HCT116 (cell line): Measurements from ENCODE around the gene PSMC5. TPM values are rescaled to one million over a fixed set of nuclear protein-coding genes. Genes with fewer than 3 reads are reported as not detected.

Experiments used
- ATAC-seq: fragments of 200-7000 bp; cut with Tn5 transposase; 2 replicates; pipeline ENCODE4 v1.9.1; 2020; ENCODE audit warnings: mild to moderate bottlenecking, moderate library complexity
- BruUV-seq: library from RNA; stranded (reverse); fragments of 400-500 nt; replicated peaks from 2 replicates; lab custom pipeline; 2021; lab: Mats Ljungman, UMichigan
- CTCF ChIA-PET: fragments of 300-600 bp; sonication (Branson Sonifier 250); formaldehyde crosslinking; loops from one replicate; lab custom pipeline; 2021; ENCODE audit warnings: antibody characterized with exemption; lab: Charles Lee
- POLR2A ChIA-PET: fragments of 300-600, 350-600 bp; sonication (Branson Sonifier 250); formaldehyde crosslinking; loops from one replicate; lab custom pipeline; 2021; ENCODE audit warnings: antibody characterized with exemption; lab: Charles Lee
- RAD21 ChIA-PET, 2 experiments: fragments of 300-600 bp; sonication (Branson Sonifier 250); formaldehyde crosslinking; loops; one replicate each; lab custom pipeline; 2023; ENCODE audit warnings: low total read pairs in 2 of 2; ENCODE audit not compliant: uncharacterized antibody in 2 of 2, unreplicated experiment in 2 of 2, low non-redundant PET in 1 of 2; lab: Charles Lee
- DNase-seq: peaks from one replicate; pipeline ENCODE4 v3.0.0-alpha.2; 2010; ENCODE audit warnings: low read depth, low spot score
- H2AFZ ChIP-seq: fragments of 200-600 bp; shearing (Covaris generic), sonication (generic); 2 replicates; pipeline ENCODE4 v1.6.1; 2017; ENCODE audit warnings: low read depth, mixed run types, mixed read lengths, antibody characterized with exemption, low read length; ENCODE audit not compliant: poor library complexity, severe bottlenecking
- H3K27ac ChIP-seq: 2 replicates; pipeline ENCODE4 v1.5.1; 2012; ENCODE audit warnings: low read depth, low read length
- H3K27me3 ChIP-seq: fragments of 200-600 bp; sonication (generic); 2 replicates; pipeline ENCODE4 v1.6.1; 2016; ENCODE audit warnings: mixed run types, low read length, mixed read lengths; ENCODE audit not compliant: insufficient read depth
- H3K36me3 ChIP-seq, 2 experiments: fragments of 200-500 bp in 1 of 2; fragments of 200-600 bp in 1 of 2; sonication (Bioruptor generic) in 1 of 2; sonication (generic) in 1 of 2; 2 replicates each; pipeline versions ENCODE4 v1.5.1 to v1.6.1; 2014 to 2016; ENCODE audit warnings: low read length in 2 of 2, inconsistent platforms in 1 of 2, mixed read lengths in 1 of 2, mixed run types in 1 of 2; ENCODE audit not compliant: insufficient read depth in 2 of 2, control insufficient read depth in 1 of 2
- H3K4me1 ChIP-seq, 2 experiments: fragments of 200-600 bp in 1 of 2; sonication (generic) in 1 of 2; 2 replicates each; pipeline versions ENCODE4 v1.5.1 to v1.6.1; 2012 to 2017; ENCODE audit warnings: low read length in 2 of 2, inconsistent platforms in 1 of 2, mild to moderate bottlenecking in 1 of 2, mixed read lengths in 1 of 2, mixed run types in 1 of 2, moderate library complexity in 1 of 2; ENCODE audit not compliant: insufficient read depth in 2 of 2, control insufficient read depth in 1 of 2
- H3K4me2 ChIP-seq: fragments of 200-600 bp; sonication (generic); 2 replicates; pipeline ENCODE4 v1.6.1; 2017; ENCODE audit warnings: mixed run types, low read length, mixed read lengths
- H3K4me3 ChIP-seq, 2 experiments: fragments of 200-600 bp in 1 of 2; sonication (generic) in 1 of 2; replicated peaks in 1 of 2; 2 replicates each; pipeline ENCODE4 v1.5.1; 2011 to 2016; ENCODE audit warnings: low read length in 2 of 2, control low read depth in 1 of 2, low read depth in 1 of 2, mild to moderate bottlenecking in 1 of 2, mixed read lengths in 1 of 2, mixed run types in 1 of 2
- H3K79me2 ChIP-seq: fragments of 200-600 bp; sonication (generic); 2 replicates; pipeline ENCODE4 v1.6.1; 2017; ENCODE audit warnings: mild to moderate bottlenecking, mixed run types, low read length, moderate library complexity, mixed read lengths; ENCODE audit not compliant: insufficient read depth
- H3K9ac ChIP-seq: fragments of 200-600 bp; sonication (generic); 2 replicates; pipeline ENCODE4 v1.6.1; 2016; ENCODE audit warnings: low read length, mixed read lengths
- H3K9me2 ChIP-seq: fragments of 200-600 bp; sonication (generic), shearing (Covaris generic); 2 replicates; pipeline ENCODE4 v1.6.1; 2017; ENCODE audit warnings: mixed run types, mild to moderate bottlenecking, moderate library complexity; ENCODE audit not compliant: insufficient read depth
- H3K9me3 ChIP-seq, 2 experiments: fragments of 200-500 bp in 1 of 2; fragments of 200-600 bp in 1 of 2; sonication (Bioruptor generic) in 1 of 2; sonication (generic) in 1 of 2; 2 replicates each; pipeline ENCODE4 v1.6.1; 2014 to 2017; ENCODE audit warnings: low read length in 2 of 2, mixed read lengths in 2 of 2, inconsistent platforms in 1 of 2, low read depth in 1 of 2, mild to moderate bottlenecking in 1 of 2, mixed run types in 1 of 2, moderate library complexity in 1 of 2; ENCODE audit not compliant: control insufficient read depth in 1 of 2, insufficient read depth in 1 of 2
- H4K20me1 ChIP-seq: fragments of 200-600 bp; sonication (generic), shearing (Covaris generic); 2 replicates; pipeline ENCODE4 v1.6.1; 2017; ENCODE audit warnings: mixed run types, mild to moderate bottlenecking, moderate library complexity; ENCODE audit not compliant: insufficient read depth
- ATF3 ChIP-seq: IDR thresholded peaks from 2 replicates; pipeline ENCODE4 v1.6.1; 2012
- CBX3 ChIP-seq: IDR thresholded peaks from 2 replicates; pipeline ENCODE4 v1.6.1; 2012; ENCODE audit warnings: low read depth
- CTCF ChIP-seq, 3 experiments: fragments of 200-600 bp in 1 of 3; sonication (generic) in 1 of 3; IDR thresholded peaks in 2 of 3; conservative IDR thresholded peaks in 1 of 3; 2 replicates each; pipeline ENCODE4 v1.5.1; 2012 to 2017; ENCODE audit warnings: low read depth in 2 of 3, low read length in 2 of 3, antibody characterized with exemption in 1 of 3, borderline replicate concordance in 1 of 3, control low read depth in 1 of 3, mild to moderate bottlenecking in 1 of 3, mixed read lengths in 1 of 3, mixed run types in 1 of 3, moderate library complexity in 1 of 3; ENCODE audit not compliant: insufficient read depth in 1 of 3
- EGR1 ChIP-seq: IDR thresholded peaks from 2 replicates; pipeline ENCODE4 v1.6.1; 2012; ENCODE audit warnings: low read depth
- EZH2 ChIP-seq: fragments of 200-600 bp; sonication (generic); IDR thresholded peaks from 2 replicates; pipeline ENCODE4 v1.6.1; 2017; ENCODE audit warnings: antibody characterized with exemption, mixed run types
- JUND ChIP-seq: IDR thresholded peaks from 2 replicates; pipeline ENCODE4 v1.6.1; 2012
- REST ChIP-seq: IDR thresholded peaks from 2 replicates; pipeline ENCODE4 v1.6.1; 2012; ENCODE audit warnings: low read depth
- SP1 ChIP-seq: IDR thresholded peaks from 2 replicates; pipeline ENCODE4 v1.6.1; 2012; ENCODE audit warnings: low read depth
- SRF ChIP-seq: IDR thresholded peaks from 2 replicates; pipeline ENCODE4 v1.6.1; 2012; ENCODE audit warnings: low read depth
- TCF7L2 ChIP-seq: IDR thresholded peaks from 2 replicates; pipeline ENCODE4 v1.7.0; 2011; ENCODE audit warnings: borderline replicate concordance, inconsistent platforms; ENCODE audit not compliant: insufficient read depth, insufficient read length; ENCODE audit errors: extremely low read depth
- YY1 ChIP-seq: IDR thresholded peaks from 2 replicates; pipeline ENCODE4 v1.6.1; 2011; ENCODE audit warnings: low read length, low read depth, moderate library complexity, mild to moderate bottlenecking; ENCODE audit not compliant: insufficient replicate concordance; ENCODE audit errors: extremely low read depth
- ZNF274 ChIP-seq: fragments of 200-500 bp; sonication (Bioruptor generic); IDR thresholded peaks from 2 replicates; pipeline ENCODE4 v1.6.1; 2014; ENCODE audit warnings: mild to moderate bottlenecking, low read depth, low read length, inconsistent platforms
- intact Hi-C: fragments of 100-400 bp; cut with micrococcal nuclease; formaldehyde crosslinking; loops from 2 replicates; pipeline ENCODE4 v1.10.0; 2022
- total RNA-seq: library from RNA; stranded (reverse); gene quantifications from one replicate; pipeline ENCODE4 v1.2.1, GENCODE V29; 2021; ENCODE audit not compliant: unreplicated experiment
- TF ChIP-seq, protein P1 (sequence below): IDR thresholded peaks from 2 replicates; pipeline ENCODE4 v1.6.1; 2012

The PSMC5 gene
- total RNA-seq, 1 experiment from 2014 or later: 193 TPM

DNA sequence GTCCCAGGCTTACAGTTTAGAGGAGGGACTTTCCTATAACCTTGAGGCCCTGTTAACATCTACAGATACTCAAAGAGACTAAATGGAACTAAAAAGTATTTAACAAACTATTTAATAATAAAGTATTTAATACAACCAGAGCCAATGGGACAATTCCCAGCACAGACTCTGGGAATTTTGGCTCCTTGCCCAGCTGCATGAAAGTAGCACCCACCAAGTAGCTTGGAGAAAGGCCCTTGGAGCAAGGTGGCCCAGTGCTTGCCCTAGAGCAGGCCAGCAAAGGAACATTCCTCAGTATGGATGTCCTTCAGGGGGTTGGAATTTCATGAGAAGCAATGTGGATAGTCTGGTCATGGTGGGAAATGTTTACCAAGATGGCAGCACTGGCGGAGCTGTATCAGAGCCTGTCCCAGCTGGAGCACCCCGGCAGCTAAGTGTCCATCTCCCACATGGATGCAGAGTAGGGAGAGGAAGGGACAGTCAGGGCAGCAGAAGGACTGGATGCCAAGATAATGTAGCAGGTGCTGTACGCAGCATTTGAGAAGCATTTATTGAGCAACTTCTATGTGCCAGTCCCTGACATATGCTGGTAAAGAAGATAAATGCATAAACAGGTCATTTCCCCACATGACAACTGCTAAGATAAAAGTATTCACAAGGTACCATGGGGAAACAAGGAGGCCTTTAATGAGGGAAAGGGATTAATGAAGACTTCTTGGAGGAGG is 20.5 kb downstream of the PSMC5 start:
- no peak for ATAC-seq
- ChIA-PET POLR2A (no interaction called here), RAD21 (no interaction called here), CTCF (interaction anchor here (1.1 to 2.4 kb wide), 2 partner anchors 18 to 83 kb away, joined by 3 to 12 read pairs; no protein-coding TSS in a partner anchor)
- no peaks in the 10 kb centered on the region for H3K79me2 ChIP-seq
- H4K20me1 ChIP-seq: no peaks in the 10 kb centered on the region
- H3K4me3 ChIP-seq: no peak overlapping the region
- H3K27ac ChIP-seq: no peak overlapping the region
- peaks cover 0 to 5% of the 10 kb centered on the region in 2 experiments; a peak in 1 of 4 replicates for H3K9me3 ChIP-seq
- no peak overlapping the region for H2AFZ ChIP-seq
- BruUV-seq: no TSS peak
- TF ChIP-seq CTCF (IDR thresholded peaks at IDR 0.05 in 2 of 3, conservative IDR thresholded peaks at IDR 0.05 in 1 of 3; ENCODE audit: borderline replicate concordance in 1 of 3, insufficient read depth in 1 of 3, low read depth in 2 of 3, low read length in 2 of 3) (no peak), TCF7L2 (no peak), JUND (no peak), ATF3 (no peak), ZNF274 (no peak), EZH2 (no peak), EGR1 (no peak), REST (no peak), SP1 (no peak), YY1 (no peak), SRF (no peak), CBX3 (no peak)
- TF ChIP-seq, protein P1, sequence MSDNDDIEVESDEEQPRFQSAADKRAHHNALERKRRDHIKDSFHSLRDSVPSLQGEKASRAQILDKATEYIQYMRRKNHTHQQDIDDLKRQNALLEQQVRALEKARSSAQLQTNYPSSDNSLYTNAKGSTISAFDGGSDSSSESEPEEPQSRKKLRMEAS: no peak
- no peaks in the 10 kb centered on the region for H3K27me3 ChIP-seq
- intact Hi-C loops: no loop called here
- no peak overlapping the region for H3K9ac ChIP-seq
- no peak overlapping the region for H3K4me2 ChIP-seq
- no peak for DNase-seq
- H3K36me3 ChIP-seq: no peaks in the 10 kb centered on the region
- H3K4me1 ChIP-seq: peaks cover 17 to 31% of the 10 kb centered on the region in 2 experiments
- no peaks in the 10 kb centered on the region for H3K9me2 ChIP-seq
